ENCODE data around the gene PTTG1IP2. TPM values are rescaled to one million over a fixed set of nuclear protein-coding genes. Genes with fewer than 3 reads are reported as not detected.

The PTTG1IP2 gene
- polyA plus RNA-seq, 3 donors = not detected

- intact Hi-C loops (cut with micrococcal nuclease) = loop anchor here in 1 of 2 donors (10.0 kb wide), 1 partner anchor 581 kb away; no protein-coding TSS in a partner anchor
- no peaks in the 10 kb centered on the region for H3K9me3 Mint-ChIP-seq
- H4K20me1 ChIP-seq (ENCODE audit: insufficient read depth, low read length) = no peaks in the 10 kb centered on the region
These were observed 15.5 kb upstream of the PTTG1IP2 start for GRCh38 chr7:90453931-90454330.

GRCh38 chr7:90455163-90456030 lies 14.0 kb upstream of the PTTG1IP2 start:
- H3K27ac Mint-ChIP-seq = no peak overlapping the region

More at GRCh38 chr7:90453931-90454330, 15.5 kb upstream of the PTTG1IP2 start:
- no peak for TF ChIP-seq CTCF (IDR thresholded peaks at IDR 0.05)
- peaks cover 3 to 14% (median 10%) of the 10 kb centered on the region in 3 donors for H3K27me3 Mint-ChIP-seq (ENCODE audit: low read depth in 3 of 3)
- Histone ChIP-seq H3K27me3 (ENCODE audit: control insufficient read depth in 2 of 2, insufficient read depth in 2 of 2, low read length in 2 of 2) (no peaks in the 10 kb centered on the region), H3K4me1 (ENCODE audit: control insufficient read depth in 1 of 2, insufficient read depth in 2 of 2, low read length in 2 of 2) (peaks cover 0 to 6% of the 10 kb centered on the region in 2 donors), H3K79me2 (ENCODE audit: insufficient read depth, low read length) (no peaks in the 10 kb centered on the region), H3K4me2 (replicated peaks; ENCODE audit: extremely low read depth, low read length, poor library complexity, severe bottlenecking) (no peak overlapping the region), H3K9ac (ENCODE audit: insufficient read depth, low read length, poor library complexity, severe bottlenecking) (no peak overlapping the region), H3K36me3 (replicated peaks in 1 of 2; ENCODE audit: control insufficient read depth in 1 of 2, insufficient read depth in 2 of 2, low read length in 2 of 2) (no peaks in the 10 kb centered on the region), H2AFZ (ENCODE audit: insufficient read depth, low read depth, low read length, poor library complexity, severe bottlenecking) (no peak overlapping the region), H3K27ac (ENCODE audit: low read depth in 1 of 2, low read length in 2 of 2) (no peak overlapping the region), H3K9me3 (replicated peaks in 1 of 2; ENCODE audit: control insufficient read depth in 1 of 2, insufficient read depth in 1 of 2, low read length in 2 of 2) (no peaks in the 10 kb centered on the region), H3K4me3 (replicated peaks in 1 of 3; ENCODE audit: low read depth in 2 of 3, low read length in 3 of 3) (no peak overlapping the region)
- H3K4me1 Mint-ChIP-seq = peaks cover 5% of the 10 kb centered on the region
- WGBS (ENCODE audit: insufficient coverage) = no CpG with 5 or more reads among the region's 1 CpG
- no peaks in the 10 kb centered on the region for H3K36me3 Mint-ChIP-seq
- H3K27ac Mint-ChIP-seq = no peak overlapping the region
- no peak for DNase-seq
- no peak overlapping the region for H3K4me3 Mint-ChIP-seq

More at GRCh38 chr7:90455163-90456030, 14.0 kb upstream of the PTTG1IP2 start:
- H3K4me1 Mint-ChIP-seq = peaks cover 5% of the 10 kb centered on the region
- Histone ChIP-seq H3K27ac (ENCODE audit: low read depth in 1 of 2, low read length in 2 of 2) (no peak overlapping the region), H3K9me3 (replicated peaks in 1 of 2; ENCODE audit: control insufficient read depth in 1 of 2, insufficient read depth in 1 of 2, low read length in 2 of 2) (no peaks in the 10 kb centered on the region), H2AFZ (ENCODE audit: insufficient read depth, low read depth, low read length, poor library complexity, severe bottlenecking) (peak overlapping the region; percentile 62), H3K4me1 (ENCODE audit: control insufficient read depth in 1 of 2, insufficient read depth in 2 of 2, low read length in 2 of 2) (peaks cover 0 to 6% of the 10 kb centered on the region in 2 donors), H3K36me3 (replicated peaks in 1 of 2; ENCODE audit: control insufficient read depth in 1 of 2, insufficient read depth in 2 of 2, low read length in 2 of 2) (no peaks in the 10 kb centered on the region), H3K79me2 (ENCODE audit: insufficient read depth, low read length) (no peaks in the 10 kb centered on the region), H3K9ac (ENCODE audit: insufficient read depth, low read length, poor library complexity, severe bottlenecking) (no peak overlapping the region), H4K20me1 (ENCODE audit: insufficient read depth, low read length) (no peaks in the 10 kb centered on the region), H3K4me2 (replicated peaks; ENCODE audit: extremely low read depth, low read length, poor library complexity, severe bottlenecking) (no peak overlapping the region), H3K4me3 (replicated peaks in 1 of 3; ENCODE audit: low read depth in 2 of 3, low read length in 3 of 3) (no peak overlapping the region), H3K27me3 (ENCODE audit: control insufficient read depth in 2 of 2, insufficient read depth in 2 of 2, low read length in 2 of 2) (no peaks in the 10 kb centered on the region)
- WGBS (ENCODE audit: insufficient coverage) = no CpG with 5 or more reads among the region's 6 CpGs
- H3K4me3 Mint-ChIP-seq = peak overlapping the region in 1 of 2 donors; percentile 77
- H3K27me3 Mint-ChIP-seq (ENCODE audit: low read depth in 3 of 3) = peaks cover 3 to 11% (median 10%) of the 10 kb centered on the region in 3 donors
- no peaks in the 10 kb centered on the region for H3K36me3 Mint-ChIP-seq
- TF ChIP-seq CTCF (IDR thresholded peaks at IDR 0.05) = peak; percentile 84
- intact Hi-C loops (cut with micrococcal nuclease) = loop anchor here (5.0 to 10.0 kb wide), 2 partner anchors 172 to 579 kb away; no protein-coding TSS in a partner anchor
- no peaks in the 10 kb centered on the region for H3K9me3 Mint-ChIP-seq
- peak; percentile 21 to 55 (median 41) for DNase-seq

Measured in CD14-positive monocyte (primary cell).